Kidney (tissue), 14 donors: Measurements from ENCODE around the gene CCDC89. TPM values are rescaled to one million over a fixed set of nuclear protein-coding genes. Genes with fewer than 3 reads are reported as not detected.
A peak's percentile ranks its signal among the peaks of the same experiment; 100 is the strongest.

Experiments
- DNase-seq, 5 donors: peaks; one replicate each; pipeline ENCODE4 v3.0.0-alpha.2; 2013 to 2020
- FAIRE-seq: peaks from 2 replicates; lab custom pipeline; 2012; peaks lifted over from hg19 to GRCh38; lab: Jason Lieb, UNC
- H3K27ac ChIP-seq, 2 donors: one replicate each; pipeline ENCODE4 v1.7.0; 2013; ENCODE audit warnings: low read depth in 2 of 2, low read length in 2 of 2, inconsistent platforms in 1 of 2
- H3K27me3 ChIP-seq: one replicate; pipeline ENCODE4 v1.7.1; 2013; ENCODE audit warnings: low read length, inconsistent platforms; ENCODE audit not compliant: control insufficient read depth, insufficient read depth
- H3K36me3 ChIP-seq, 3 donors: one replicate each; pipeline versions ENCODE4 v1.7.0 to v1.7.1; 2013; ENCODE audit warnings: low read length in 3 of 3, control low read depth in 1 of 3, inconsistent platforms in 1 of 3; ENCODE audit not compliant: insufficient read depth in 3 of 3, control insufficient read depth in 2 of 3
- H3K4me1 ChIP-seq, 3 donors: one replicate each; pipeline versions ENCODE4 v1.7.0 to v1.7.1; 2013; ENCODE audit warnings: low read length in 3 of 3, inconsistent platforms in 1 of 3, low read depth in 1 of 3; ENCODE audit not compliant: control insufficient read depth in 2 of 3, insufficient read depth in 2 of 3
- H3K4me3 ChIP-seq, 3 donors: one replicate each; pipeline versions ENCODE4 v1.7.0 to v1.8.1; 2013; ENCODE audit warnings: low read length in 3 of 3, control low read depth in 1 of 3, inconsistent platforms in 1 of 3
- H3K9ac ChIP-seq, 3 donors: one replicate each; pipeline versions ENCODE4 v1.7.0 to v1.7.1; 2013; ENCODE audit warnings: low read length in 3 of 3, control low read depth in 1 of 3, inconsistent platforms in 1 of 3
- H3K9me3 ChIP-seq, 3 donors: one replicate each; pipeline versions ENCODE4 v1.7.0 to v1.7.1; 2013; ENCODE audit warnings: low read length in 3 of 3, control low read depth in 1 of 3, inconsistent platforms in 1 of 3; ENCODE audit not compliant: control insufficient read depth in 2 of 3, insufficient read depth in 1 of 3
- intact Hi-C: fragments of 100-400 bp; cut with DNase I; formaldehyde crosslinking; loops from one replicate; pipeline ENCODE4 v1.11.1; 2022
- polyA plus RNA-seq: library from polyadenylated mRNA; stranded (reverse); fragments of 350-450 nt; fragmentation: Illumina TruSeq; extraction: RNeasy Lipid Tissue Mini Kit (QIAGEN cat#74804); gene quantifications from one replicate; pipeline ENCODE4 v1.2.3, GENCODE V29; 2014; ENCODE audit warnings: low read depth, low replicate concordance; ENCODE audit not compliant: insufficient read depth
- total RNA-seq: library from RNA; stranded (reverse); fragmentation: NEBNext Ultra II Directional; extraction: Animal tissue kit (Norgen Biotek cat#: 25700); gene quantifications from one replicate; pipeline ENCODE4 v1.2.1, GENCODE V29; 2021
- TF ChIP-seq, protein P1 (sequence below): IDR thresholded peaks from 3 replicates; pipeline ENCODE4 v1.5.1; 2012; ENCODE audit warnings: mild to moderate bottlenecking, moderate library complexity, borderline replicate concordance; ENCODE audit not compliant: insufficient read depth; ENCODE audit errors: extremely low read depth
- donor health status: control.
- donor health status: control.
- donor health status: control.
- donor health status: control.
- donor health status: control.
- donor health status: DM: yes; HTN: yes; CAD: no.
- donor health status: Normal renal cell carcinoma (clear cell type).

The CCDC89 gene
- total and polyA plus RNA-seq, 2 donors from 2014 or later: 2.7 to 3.7 TPM

GRCh38 chr11:85664615-85665481 is 21.1 kb downstream of the CCDC89 start, which contains the start of gene CREBZF:
TSS of gene CREBZF (minus strand) at chr11:85665129. CDS start at chr11:85664875, 254 bp downstream.
- intact Hi-C loops: no loop called here
- H3K9ac ChIP-seq: peak within 1 kb of the TSS; percentile 83 to 92 (median 86)
- peak; percentile 96 to 99 (median 98) for DNase-seq

GRCh38 chr11:85663753-85664614 is 22.0 kb downstream of the CCDC89 start:
- Histone ChIP-seq H3K9me3 (no peaks in the 10 kb centered on the region), H3K27me3 (no peaks in the 10 kb centered on the region), H3K27ac (peak overlapping the region; percentile 89 to 98), H3K9ac (peak overlapping the region; percentile 83 to 92 (median 86)), H3K4me3 (peak overlapping the region; percentile 91 to 96 (median 94)), H3K36me3 (peaks cover 2 to 13% (median 7%) of the 10 kb centered on the region in 3 donors), H3K4me1 (peaks cover 0 to 10% (median 8%) of the 10 kb centered on the region in 3 donors)
- TF ChIP-seq, protein P1, sequence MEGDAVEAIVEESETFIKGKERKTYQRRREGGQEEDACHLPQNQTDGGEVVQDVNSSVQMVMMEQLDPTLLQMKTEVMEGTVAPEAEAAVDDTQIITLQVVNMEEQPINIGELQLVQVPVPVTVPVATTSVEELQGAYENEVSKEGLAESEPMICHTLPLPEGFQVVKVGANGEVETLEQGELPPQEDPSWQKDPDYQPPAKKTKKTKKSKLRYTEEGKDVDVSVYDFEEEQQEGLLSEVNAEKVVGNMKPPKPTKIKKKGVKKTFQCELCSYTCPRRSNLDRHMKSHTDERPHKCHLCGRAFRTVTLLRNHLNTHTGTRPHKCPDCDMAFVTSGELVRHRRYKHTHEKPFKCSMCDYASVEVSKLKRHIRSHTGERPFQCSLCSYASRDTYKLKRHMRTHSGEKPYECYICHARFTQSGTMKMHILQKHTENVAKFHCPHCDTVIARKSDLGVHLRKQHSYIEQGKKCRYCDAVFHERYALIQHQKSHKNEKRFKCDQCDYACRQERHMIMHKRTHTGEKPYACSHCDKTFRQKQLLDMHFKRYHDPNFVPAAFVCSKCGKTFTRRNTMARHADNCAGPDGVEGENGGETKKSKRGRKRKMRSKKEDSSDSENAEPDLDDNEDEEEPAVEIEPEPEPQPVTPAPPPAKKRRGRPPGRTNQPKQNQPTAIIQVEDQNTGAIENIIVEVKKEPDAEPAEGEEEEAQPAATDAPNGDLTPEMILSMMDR: peak; percentile 47
- FAIRE-seq (no peak), DNase-seq (peak; percentile 87 to 95 (median 91))
- intact Hi-C loops: no loop called here

More at GRCh38 chr11:85664615-85665481, 21.1 kb downstream of the CCDC89 start, which contains the start of gene CREBZF:
- H3K36me3 ChIP-seq: peaks cover 2 to 7% (median 5%) of the 10 kb centered on the region in 3 donors
- peak within 1 kb of the TSS; percentile 91 to 96 (median 94) for H3K4me3 ChIP-seq
- H3K27me3 ChIP-seq: no peaks in the 10 kb centered on the region
- H3K9me3 ChIP-seq: no peaks in the 10 kb centered on the region
- H3K27ac ChIP-seq: peak within 1 kb of the TSS; percentile 89 to 98
- peaks cover 0 to 10% (median 8%) of the 10 kb centered on the region in 3 donors for H3K4me1 ChIP-seq
- TF ChIP-seq, protein P1: no peak
- FAIRE-seq: peak; percentile 25

DNA sequence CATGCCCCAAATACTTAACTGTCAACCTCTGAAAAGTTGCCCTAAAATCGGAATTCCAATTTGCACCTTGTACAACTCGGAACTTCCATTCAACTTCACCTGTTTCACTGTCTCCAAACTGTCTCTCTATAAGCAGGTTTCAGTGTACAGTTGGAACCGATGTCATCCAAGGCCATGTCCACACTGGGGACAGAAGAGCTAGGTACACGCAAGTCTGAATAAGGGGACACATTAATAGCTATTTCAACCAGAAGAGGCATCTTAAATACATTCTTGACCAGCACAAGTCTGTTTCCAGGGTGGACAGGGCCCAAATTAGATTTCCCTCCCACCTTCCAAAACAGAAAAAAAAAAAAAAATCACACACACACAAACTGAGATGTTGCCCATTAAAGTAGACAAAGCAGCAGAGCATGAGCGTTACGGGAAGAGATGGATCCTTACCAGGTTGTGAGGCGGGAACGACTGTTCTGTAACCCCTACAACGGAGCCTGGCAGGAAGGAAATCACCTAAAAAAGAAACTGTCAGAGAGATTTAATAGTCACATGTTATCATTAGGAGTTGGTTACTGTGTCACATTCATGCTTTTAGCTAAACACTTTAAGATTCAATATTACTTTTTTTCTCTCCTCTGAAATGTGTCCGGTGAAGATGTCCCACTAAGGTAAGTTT is 22.8 kb downstream of the CCDC89 start:
- Histone ChIP-seq H3K4me1 (peaks cover 0 to 10% (median 8%) of the 10 kb centered on the region in 3 donors), H3K27me3 (no peaks in the 10 kb centered on the region), H3K27ac (peak overlapping the region; percentile 89 to 98), H3K9ac (peak overlapping the region; percentile 83 to 92 (median 86)), H3K36me3 (peaks cover 2 to 13% (median 7%) of the 10 kb centered on the region in 3 donors), H3K4me3 (peak overlapping the region; percentile 91 to 96 (median 94)), H3K9me3 (no peaks in the 10 kb centered on the region)
- FAIRE-seq (no peak), DNase-seq (peak in 2 of 5 donors; percentile 29 to 35)
- intact Hi-C loops: no loop called here
- TF ChIP-seq, protein P1: no peak
